Nephron progenitor cell (in vitro differentiated cells): ENCODE measurements around the gene EGLN3.

Source experiments
- DNase-seq: peaks from one replicate; pipeline ENCODE4 v3.0.0; 2021
- H3K27ac Mint-ChIP-seq: 2 replicates; pipeline ENCODE4 v1.8.0; 2021; ENCODE audit warnings: mild to moderate bottlenecking, moderate library complexity, mixed read lengths
- H3K27me3 Mint-ChIP-seq: 2 replicates; pipeline ENCODE4 v1.8.0; 2021; ENCODE audit warnings: mild to moderate bottlenecking, low read depth, mixed read lengths; ENCODE audit not compliant: poor library complexity
- H3K36me3 Mint-ChIP-seq: 2 replicates; pipeline ENCODE4 v1.8.0; 2021; ENCODE audit warnings: low read depth, mixed read lengths
- H3K4me1 Mint-ChIP-seq: 2 replicates; pipeline ENCODE4 v1.8.0; 2021; ENCODE audit warnings: mixed read lengths
- H3K4me3 Mint-ChIP-seq: 2 replicates; pipeline ENCODE4 v1.8.0; 2021; ENCODE audit warnings: mild to moderate bottlenecking, moderate library complexity, mixed read lengths
- H3K9me3 Mint-ChIP-seq: 2 replicates; pipeline ENCODE4 v1.8.0; 2021; ENCODE audit warnings: mild to moderate bottlenecking, moderate library complexity, mixed read lengths
- CTCF ChIP-seq: fragments of 200-600 bp; sonication (generic); IDR thresholded peaks from 2 replicates; pipeline ENCODE4 v1.5.0; 2021; ENCODE audit warnings: antibody characterized with exemption

The EGLN3 gene

GRCh38 chr14:33899723-33900341 is 51.0 kb downstream of the EGLN3 start:
- H3K4me1 Mint-ChIP-seq, result no peaks in the 10 kb centered on the region
- no peak overlapping the region for H3K27ac Mint-ChIP-seq
- H3K9me3 Mint-ChIP-seq, result peaks cover 13% of the 10 kb centered on the region

GRCh38 chr14:33897878-33898535 is 52.9 kb downstream of the EGLN3 start:
- peaks cover 3% of the 10 kb centered on the region for H3K27me3 Mint-ChIP-seq
- H3K9me3 Mint-ChIP-seq, result peaks cover 28% of the 10 kb centered on the region
- TF ChIP-seq CTCF, result no peak
- H3K4me1 Mint-ChIP-seq, result no peaks in the 10 kb centered on the region
- no peak overlapping the region for H3K4me3 Mint-ChIP-seq
- DNase-seq, result no peak
- H3K27ac Mint-ChIP-seq, result no peak overlapping the region
- peaks cover 9% of the 10 kb centered on the region for H3K36me3 Mint-ChIP-seq

More at GRCh38 chr14:33899723-33900341, 51.0 kb downstream of the EGLN3 start:
- Mint-ChIP-seq H3K27me3 (peaks cover 1% of the 10 kb centered on the region), H3K36me3 (peaks cover 6% of the 10 kb centered on the region), H3K4me3 (no peak overlapping the region)
- no peak for TF ChIP-seq CTCF
- DNase-seq, result no peak

- H3K36me3 Mint-ChIP-seq, result peaks cover 9% of the 10 kb centered on the region
- DNase-seq, result no peak
- no peaks in the 10 kb centered on the region for H3K4me1 Mint-ChIP-seq
- peaks cover 31% of the 10 kb centered on the region for H3K9me3 Mint-ChIP-seq
- no peak overlapping the region for H3K27ac Mint-ChIP-seq
- H3K27me3 Mint-ChIP-seq, result peaks cover 3% of the 10 kb centered on the region
- no peak overlapping the region for H3K4me3 Mint-ChIP-seq
- no peak for TF ChIP-seq CTCF
Measured at GRCh38 chr14:33897382-33897781, 53.5 kb downstream of the EGLN3 start.

GRCh38 chr14:33894339-33894738 is 56.5 kb downstream of the EGLN3 start:
- H3K27ac Mint-ChIP-seq, result no peak overlapping the region
- no peaks in the 10 kb centered on the region for H3K4me1 Mint-ChIP-seq
- peaks cover 41% of the 10 kb centered on the region for H3K9me3 Mint-ChIP-seq
- peaks cover 9% of the 10 kb centered on the region for H3K36me3 Mint-ChIP-seq
- TF ChIP-seq CTCF, result no peak
- peaks cover 3% of the 10 kb centered on the region for H3K27me3 Mint-ChIP-seq
- no peak for DNase-seq
- no peak overlapping the region for H3K4me3 Mint-ChIP-seq

- Mint-ChIP-seq H3K9me3 (peaks cover 46% of the 10 kb centered on the region), H3K4me1 (no peaks in the 10 kb centered on the region), H3K27ac (no peak overlapping the region), H3K4me3 (no peak overlapping the region), H3K27me3 (peaks cover 3% of the 10 kb centered on the region), H3K36me3 (peaks cover 9% of the 10 kb centered on the region)
- DNase-seq, result no peak
- TF ChIP-seq CTCF, result no peak
Measured at GRCh38 chr14:33891700-33892099, 59.2 kb downstream of the EGLN3 start.

- no peak overlapping the region for H3K4me3 Mint-ChIP-seq
- H3K27ac Mint-ChIP-seq, result no peak overlapping the region
- no peak for TF ChIP-seq CTCF
Measured at GRCh38 chr14:33884916-33885315, 66.0 kb downstream of the EGLN3 start.

More at GRCh38 chr14:33884916-33885315, 66.0 kb downstream of the EGLN3 start:
- H3K4me1 Mint-ChIP-seq, result no peaks in the 10 kb centered on the region
- no peaks in the 10 kb centered on the region for H3K36me3 Mint-ChIP-seq
- no peak for DNase-seq
- H3K27me3 Mint-ChIP-seq, result peaks cover 6% of the 10 kb centered on the region
- peaks cover 18% of the 10 kb centered on the region for H3K9me3 Mint-ChIP-seq
